NCI-H2227 (cell line): Measurements from ENCODE around the gene ST6GAL1.

Experiments used
- DNase-seq: peaks from one replicate; lab custom pipeline; 2025; ENCODE audit not compliant: unreplicated experiment; lab: John Stamatoyannopoulos, UW

The ST6GAL1 gene

DNA sequence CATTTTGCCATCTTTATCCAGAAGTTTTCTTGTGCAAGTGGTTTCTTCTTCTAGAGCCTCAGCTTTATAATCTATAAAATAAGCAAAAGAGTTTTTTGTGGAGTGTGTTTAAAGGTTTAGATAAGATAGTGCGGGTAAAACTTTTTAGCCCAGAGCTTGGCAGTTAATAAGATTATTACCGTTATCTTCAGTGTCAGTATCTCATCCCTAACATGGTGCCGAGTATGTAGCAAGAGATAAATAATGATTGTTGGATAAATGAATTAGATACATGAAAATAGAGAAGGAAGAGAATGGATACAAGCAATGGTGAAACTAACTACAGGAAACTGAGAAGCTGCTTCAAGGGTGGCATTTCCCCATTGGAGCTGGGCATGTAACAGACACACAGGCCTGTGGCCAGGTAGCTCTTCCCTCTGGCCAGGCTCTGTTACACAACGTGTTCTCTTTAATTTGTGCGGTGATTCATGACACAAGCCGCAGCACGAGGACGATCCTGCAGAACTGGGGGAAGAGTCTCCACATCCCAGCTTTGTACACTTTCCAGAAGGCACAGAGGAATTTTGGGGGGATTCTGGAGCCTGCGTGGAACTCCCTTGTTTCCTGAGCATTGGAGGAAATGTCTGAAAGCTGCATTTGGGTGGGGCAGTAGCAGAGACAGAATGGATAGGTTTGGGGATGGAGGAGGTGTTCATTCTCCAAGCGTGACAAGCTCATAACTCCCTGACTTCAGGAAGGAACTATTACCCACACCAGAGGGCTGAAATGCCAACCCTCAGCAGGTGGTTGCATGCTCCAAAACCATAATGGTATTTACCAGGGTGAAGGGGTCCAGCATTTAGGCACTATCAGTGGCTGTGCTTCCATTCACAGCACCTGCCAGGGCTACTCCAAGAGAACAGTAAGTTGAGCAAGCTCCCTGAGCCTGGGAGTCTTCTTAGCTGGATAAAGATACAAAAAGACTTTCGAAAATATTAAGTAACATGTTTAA is 14.2 kb upstream of the ST6GAL1 start:
- DNase-seq: no peak

DNA sequence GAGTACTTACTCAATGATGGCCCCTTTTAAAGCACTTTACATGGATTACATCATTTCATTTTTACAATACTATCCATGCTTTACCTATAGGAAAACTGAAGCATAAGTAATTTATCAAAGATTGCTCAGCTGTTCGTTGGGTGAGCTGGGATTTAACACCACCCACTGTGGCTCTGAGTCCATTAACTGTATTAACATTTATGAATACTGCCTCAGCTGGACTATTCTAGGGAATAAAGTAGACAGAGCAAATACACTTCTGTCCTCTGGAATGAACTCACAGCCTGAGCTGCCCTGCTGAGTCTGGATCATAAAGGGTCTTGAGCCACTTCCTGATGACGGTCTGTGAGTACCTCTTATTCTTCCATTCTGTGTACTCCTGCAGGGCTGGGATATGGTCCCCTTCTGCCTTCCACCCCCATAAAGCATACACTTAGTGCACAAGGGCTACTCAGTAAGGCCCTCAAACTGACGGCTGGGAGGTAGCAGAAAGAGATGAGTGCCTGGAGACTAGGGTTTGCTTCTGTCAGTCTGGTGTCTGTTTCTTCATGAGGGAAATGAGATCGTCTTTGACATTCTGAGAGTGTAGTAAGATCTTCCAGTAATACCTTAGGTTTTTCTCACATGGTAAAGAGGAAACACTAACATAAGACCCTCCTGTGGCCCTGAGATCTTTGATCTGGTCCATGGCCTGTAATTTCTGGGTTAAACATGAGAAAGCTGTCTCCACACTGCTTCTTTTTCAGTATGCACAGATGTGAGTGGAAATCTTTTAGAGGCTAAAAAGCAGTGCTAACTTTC is 12.6 kb upstream of the ST6GAL1 start:
- DNase-seq: no peak

DNA sequence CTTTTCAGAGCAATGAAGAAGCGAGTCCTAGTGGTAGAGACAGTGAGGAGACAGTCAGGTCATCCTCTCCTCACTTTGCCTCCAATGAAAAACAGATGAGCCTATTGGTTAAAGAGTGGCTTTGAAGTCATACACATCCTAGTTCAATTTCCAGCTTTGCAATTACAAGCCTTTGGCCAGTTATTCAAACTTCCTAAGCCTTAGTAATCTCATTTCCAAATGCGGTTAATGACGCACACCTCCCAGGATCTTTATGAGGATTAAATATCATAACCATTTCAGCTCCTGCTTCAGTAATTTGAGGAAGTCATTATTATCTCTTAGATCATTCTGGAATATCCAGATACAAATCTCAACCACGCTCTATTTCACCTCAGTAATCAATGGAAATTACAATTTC is 10.0 kb upstream of the ST6GAL1 start:
- no peak for DNase-seq

DNA sequence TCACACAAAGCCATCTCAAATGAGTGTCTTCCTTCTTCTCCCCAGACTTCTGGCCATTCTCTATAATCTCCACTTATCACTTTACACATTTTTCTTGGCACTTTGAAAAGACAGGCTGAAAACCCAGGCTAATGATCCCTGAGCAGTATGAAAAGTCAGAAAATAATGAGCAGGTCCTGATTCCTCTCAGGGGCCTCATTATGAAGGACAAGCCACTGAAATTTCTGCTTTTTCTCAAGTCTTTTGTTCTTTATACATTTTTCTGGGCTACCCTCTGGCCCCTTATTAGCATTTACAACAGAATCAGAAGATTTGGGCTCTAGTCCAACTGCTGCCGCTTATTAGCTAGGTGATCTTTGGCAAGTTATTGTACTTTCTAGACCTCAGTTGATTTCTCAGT is 9.5 kb upstream of the ST6GAL1 start:
- no peak for DNase-seq

DNA sequence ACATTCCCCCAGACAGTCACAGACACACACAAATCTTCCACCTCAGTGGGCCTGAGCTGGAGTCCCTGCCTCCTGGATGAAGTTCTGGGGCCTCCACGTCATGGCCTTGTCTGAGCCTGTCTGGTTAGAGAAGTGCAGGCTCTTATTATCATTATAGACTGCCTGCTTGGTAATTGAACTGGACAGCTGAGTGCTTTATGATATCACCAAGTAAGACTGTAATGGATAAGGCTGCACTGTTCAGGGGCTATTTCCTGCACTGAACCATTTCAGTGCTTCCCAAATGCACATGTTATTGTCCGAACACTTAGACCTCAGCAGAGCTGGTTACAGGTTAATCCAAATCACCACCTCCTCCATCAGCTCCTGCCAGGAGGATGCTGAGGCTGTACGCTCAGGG is 8.7 kb upstream of the ST6GAL1 start:
- peak; percentile 65 for DNase-seq

DNA sequence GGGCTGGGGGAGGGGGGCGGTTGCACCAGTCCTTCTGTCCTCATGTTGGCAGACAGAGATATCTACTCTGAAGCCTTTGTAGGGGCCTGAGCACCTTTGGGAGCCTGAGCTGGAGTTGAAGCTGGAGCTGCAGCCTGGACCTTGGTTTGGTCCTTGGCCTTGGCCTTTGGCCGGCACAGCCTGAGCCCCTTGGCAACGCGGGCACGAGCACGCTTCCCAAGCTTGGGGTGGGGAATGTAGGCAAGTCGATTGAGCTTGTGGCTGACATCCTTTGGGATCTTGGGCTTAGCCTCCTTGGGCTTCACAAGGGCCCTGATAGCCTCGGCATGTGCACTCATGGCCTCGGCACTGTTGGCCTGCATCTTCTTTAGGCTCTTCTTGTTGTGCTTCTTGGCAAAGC is 8.1 kb upstream of the ST6GAL1 start:
- no peak for DNase-seq

DNA sequence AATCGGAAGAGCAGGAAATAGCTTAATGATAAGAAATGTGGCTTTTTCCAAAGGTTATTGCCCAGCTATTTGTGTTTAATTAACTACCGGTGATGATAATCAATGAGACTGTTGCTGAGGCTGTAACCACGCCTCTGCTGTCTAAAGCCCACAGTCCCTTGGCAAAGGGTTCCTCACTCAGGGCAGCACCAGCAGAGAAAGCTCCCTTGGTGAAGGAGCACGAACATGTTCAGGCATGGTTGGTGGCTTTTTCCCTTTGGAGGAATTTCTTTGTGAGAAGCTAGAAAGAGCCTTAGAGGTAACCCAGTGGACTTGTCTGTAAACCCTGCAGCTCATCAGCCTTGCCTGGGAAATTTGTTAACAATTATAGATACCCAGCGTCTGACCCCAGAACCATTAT is 7.5 kb upstream of the ST6GAL1 start:
- DNase-seq: no peak

DNA sequence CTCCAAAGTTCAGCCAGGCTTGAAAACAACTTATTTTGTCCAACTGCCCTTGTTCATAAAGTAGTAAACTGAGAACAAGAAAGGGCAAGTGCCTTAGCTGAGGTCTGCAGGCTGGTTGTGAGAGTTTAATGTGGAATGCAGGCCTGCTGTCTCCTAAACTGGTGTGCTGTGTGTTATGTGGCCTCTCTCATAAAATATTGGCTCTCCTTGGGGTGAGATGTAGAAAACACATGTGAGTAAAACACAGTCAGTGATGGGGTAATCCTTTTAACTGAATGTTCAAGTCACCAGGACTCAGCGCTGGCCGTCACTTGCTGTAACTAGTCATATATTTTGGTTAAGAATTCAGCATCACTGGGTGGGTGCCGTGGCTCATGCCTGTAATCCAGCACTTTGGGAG is 7.1 kb upstream of the ST6GAL1 start:
- DNase-seq: no peak

DNA sequence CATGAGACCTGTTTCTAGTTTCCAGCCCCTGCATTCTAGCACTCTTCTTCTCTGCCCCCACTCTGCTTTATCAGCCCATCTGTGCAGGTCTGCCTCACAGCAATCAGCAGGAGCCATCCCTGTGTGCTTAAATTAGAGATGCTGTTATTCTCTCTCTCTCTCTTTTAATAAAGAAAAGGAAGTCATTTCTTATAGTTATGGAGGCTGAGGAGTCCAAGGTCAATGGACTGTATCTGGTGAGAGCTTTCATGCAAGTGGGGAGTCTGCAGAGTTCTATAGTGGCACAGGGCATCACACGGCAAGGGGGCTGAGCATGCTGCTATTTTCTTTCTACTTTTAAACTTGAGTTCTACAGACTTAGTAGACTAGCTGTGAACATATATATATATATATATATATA is 4.5 kb upstream of the ST6GAL1 start:
- DNase-seq: no peak

DNA sequence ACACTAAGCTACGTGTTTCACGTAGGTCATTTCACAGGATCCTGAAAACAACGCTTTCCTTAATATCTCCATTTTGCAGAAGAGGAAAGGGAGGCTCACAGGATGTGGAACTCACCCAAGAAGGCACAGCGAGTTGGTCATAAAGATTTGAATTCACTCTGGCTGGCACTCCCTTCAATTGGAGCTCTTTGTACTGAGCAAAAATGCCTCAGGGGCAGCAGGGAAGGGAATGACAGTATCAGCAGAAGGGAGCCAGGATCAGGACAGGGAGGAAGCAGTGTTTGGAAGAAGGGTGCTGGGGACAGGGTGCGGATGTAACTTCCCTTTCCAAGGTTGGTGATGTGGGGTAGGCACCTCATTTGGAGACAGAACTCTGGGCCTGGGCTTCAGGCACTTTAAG is 1.1 kb upstream of the ST6GAL1 start:
- no peak for DNase-seq

DNA sequence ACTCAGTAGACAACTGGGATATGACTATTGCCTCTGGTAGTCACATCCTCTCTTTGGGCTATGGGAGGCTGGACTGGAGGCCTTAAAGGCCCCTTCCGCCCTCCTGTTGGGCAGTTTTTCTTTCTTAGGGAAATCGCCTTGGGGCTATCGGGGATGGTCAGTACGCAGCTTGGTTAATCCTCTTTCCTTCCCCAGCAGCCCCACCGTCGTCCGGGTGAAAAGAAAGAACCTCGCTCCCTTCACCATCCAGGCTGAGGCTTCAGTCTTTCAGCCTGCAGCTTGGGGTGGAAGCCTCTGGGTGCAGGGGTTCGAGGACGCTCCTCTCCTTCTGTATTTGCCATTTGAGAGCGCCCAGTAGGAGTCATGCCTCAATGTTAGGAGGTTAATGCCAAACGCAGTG is 641 bp upstream of the ST6GAL1 start:
- DNase-seq: no peak

DNA sequence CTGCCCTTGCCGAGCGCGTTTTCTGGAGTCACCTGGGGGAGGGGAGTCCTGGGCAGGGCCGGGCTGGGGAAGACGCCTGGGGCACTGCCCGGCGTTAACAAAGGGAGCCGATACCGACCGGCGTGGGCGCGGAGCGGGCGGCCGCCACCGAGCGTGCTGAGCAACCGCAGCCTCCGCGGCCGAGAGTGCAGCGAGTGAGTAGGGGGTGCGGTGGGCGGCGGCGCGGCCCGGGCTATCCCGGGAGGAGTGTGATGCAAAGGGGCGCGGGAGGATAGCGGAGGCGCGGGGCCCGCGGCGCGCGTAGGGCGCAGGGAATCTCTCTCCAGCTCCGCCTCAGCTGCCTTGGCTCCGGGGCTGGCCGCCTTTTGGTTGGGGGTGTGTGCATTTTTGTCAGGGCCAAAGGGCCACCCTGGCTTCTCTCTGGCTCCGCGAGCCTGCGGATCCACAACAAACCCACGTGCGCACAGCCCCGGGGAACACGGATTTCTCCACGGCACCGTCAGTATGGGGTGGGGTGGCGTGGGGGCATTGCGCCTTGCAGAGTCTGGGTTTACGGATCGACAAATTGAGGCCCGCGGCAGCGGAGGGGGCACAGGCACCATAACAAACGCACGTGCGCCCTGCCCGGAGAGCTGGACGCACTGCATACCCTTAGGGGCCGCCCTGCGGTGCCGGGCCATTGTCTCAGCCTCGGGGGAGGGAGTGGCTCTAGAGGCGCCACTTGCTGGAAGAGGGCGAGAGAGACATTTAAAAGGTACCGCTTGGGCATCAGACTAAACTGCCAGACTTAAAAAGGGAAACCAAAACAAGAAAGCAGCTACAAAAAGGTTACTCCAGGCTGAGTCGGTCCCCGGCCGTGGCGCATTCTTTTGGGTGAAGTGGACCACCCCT is 560 bp downstream of the ST6GAL1 start:
- DNase-seq: peak; percentile 71

DNA sequence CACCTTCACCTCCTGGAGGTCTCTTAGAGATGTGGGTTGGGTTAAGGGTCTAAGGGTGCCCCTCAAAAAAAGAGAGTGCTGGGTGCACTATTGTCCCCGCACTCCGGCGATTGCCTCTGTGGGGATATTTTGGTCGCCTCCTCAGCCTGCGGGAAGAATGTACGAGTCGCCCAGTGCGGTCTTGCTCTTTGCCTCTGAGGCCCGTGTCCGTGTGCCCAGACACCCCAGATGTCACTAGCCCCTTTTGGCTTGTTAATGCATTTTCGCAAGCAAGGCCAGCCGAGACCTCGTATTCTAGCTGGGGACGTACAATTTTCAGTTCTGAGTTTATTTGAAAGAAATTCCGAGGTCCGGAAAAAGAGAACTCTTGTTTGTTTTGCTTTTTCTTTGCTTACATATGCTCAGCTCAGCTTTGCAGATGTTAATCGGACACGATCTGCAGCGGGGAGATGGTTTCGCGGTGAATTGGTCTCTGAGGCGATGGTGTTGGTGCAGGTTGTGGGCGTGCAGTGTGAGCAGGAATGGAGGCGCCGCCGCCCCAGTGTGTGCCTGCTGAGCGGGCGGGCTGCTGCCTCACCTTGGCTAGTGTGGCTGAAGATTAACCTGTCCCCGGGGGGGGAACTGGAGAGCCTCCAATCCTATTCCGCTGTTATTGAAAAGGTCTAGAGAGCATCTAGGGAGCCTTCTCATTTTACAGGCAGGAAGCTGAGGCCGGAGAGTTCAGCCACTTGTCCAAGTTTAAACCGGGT is 1.4 kb downstream of the ST6GAL1 start:
- peak; percentile 38 for DNase-seq

DNA sequence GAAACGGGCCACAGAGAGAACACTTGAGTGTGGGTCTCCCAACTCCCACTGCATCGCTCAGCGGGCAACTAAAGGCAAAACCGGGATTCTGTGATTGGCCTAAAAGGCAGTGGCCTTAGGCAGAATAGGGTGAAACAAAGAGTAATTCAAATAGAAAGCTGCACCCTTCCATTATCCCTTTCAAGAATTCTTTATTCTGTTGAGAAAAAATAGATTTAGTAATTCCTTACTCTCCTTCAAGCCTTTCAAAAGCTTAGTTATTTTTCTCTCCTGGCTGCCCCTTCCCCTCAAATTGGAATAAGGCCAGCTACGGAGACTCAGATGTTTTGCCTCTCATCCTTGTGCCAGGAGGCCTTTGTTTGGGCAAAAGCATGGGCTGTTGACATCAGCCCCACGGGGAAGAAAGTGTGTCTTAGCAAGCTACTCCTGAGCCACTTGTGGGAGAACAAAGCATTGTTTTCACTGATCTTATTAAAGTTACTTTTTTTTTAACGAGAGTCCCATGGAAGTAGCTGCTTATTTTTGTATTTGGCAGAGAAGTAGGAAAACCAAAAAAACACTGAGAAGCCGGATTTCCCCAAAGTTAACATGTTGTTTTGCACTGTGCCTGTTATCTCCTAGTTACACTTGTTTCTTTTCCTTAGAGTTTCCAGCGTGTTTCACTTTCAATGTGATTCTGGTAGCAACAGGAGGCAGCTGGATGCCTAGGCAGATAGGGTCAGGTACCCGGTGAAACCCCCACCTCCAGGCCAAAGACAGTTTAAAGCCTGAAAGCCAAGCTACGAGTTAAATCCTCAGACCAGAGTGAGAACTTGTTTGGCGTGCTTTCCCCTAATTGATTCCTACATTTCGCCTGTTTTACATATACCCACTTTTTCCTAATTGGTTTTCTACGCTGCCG is 2.2 kb downstream of the ST6GAL1 start:
- peak; percentile 36 for DNase-seq

DNA sequence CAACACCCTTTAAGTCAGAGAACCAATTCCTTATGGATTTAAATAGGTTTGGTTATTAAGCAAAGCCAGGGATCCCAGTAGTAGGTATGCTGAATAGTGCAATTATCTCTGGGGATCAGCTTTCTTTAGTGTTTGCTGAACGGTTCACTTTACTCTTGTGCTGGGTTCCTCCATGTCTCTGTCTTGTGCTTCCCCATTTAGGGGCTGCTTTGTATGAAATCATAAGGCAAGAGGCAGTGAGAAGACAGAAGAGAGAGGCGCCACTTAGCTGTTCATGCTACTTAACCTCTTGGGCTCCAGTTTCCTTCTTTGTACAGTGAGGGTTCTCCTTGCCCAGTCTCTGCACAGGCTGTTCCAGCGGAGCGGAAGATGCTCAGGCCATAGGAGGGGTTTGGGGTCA is 3.5 kb downstream of the ST6GAL1 start:
- no peak for DNase-seq

DNA sequence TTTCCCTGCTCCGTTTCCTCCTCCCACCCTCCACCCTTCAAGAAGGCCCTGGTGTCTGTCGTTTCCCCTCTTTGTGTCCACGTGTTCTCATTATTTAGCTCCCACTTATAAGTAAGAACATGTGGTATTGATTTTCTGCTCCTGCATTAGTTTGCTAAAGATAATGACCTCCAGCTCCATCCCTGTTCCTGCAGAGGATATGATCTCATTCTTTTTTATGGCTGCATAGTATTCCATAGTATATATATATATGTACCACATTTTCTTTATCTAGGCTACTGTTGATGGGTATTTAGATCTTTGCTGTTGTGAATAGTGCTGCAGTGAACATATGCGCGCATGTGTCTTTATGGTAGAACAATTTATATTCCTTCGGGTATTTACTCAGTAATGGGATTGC is 4.8 kb downstream of the ST6GAL1 start:
- no peak for DNase-seq

DNA sequence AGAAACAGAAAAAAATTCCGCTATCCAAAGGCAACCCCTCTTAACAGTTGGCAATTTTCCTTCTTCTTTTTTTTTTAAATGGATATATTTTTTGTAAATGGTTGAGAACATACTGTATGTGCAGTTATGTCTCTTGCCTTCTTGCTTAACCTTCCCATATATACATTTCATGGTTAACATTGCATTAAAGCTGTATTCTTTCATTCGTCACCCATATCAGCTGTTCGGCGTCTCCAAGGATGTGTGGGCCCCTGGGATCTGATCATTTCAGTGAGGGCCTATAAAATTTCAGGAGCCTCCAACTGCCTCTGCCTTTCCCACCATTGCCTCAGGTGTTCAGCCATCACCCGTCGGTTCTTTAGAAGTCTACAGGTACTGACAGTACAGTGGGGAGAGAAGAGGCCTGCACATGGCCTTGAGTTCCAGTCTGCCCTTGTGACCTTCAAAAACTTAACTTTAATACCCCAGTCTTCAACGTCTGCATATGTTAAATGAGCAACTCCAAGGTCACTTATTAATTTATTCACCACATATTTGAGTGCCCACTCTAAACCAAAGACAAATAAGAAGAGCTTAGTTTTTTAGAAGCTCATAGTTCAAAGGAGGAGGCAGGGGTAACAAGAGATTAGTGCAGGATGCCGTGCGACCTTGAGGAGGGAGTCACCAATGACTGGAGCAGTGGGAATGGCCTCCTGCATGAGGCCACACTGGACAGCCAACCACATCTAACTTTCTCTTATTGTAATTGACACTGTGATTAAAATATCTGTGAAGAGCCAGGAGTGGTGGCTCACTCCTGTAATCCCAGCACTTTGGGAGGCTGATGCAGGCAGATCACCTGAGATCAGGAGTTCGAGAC is 6.9 kb downstream of the ST6GAL1 start:
- no peak for DNase-seq

DNA sequence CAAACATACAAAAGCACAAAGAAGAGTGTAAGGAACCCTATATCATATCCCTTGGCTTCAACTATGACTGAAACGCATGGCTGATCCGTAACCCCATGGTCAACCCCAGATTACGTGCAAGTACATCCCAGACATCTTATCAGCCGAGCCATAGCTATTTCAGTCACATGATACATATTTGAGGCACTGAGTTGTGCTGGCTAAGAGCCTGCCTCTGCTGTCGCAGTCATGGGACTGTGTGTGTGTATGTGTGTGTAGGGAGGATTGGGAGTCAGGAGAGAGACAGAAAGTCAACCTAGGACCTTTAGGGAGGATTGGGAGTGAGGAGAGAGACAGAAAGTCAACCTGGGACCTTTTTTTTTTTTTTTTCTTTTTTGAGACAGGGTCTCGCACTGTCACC is 8.4 kb downstream of the ST6GAL1 start:
- no peak for DNase-seq
